NCI-H69 (cell line): ENCODE data around the gene IL34.
"Not testable (repeated sequence)": the region's sequence is repeated elsewhere in the genome, so short reads cannot be mapped to it uniquely, and the experiment has no call there.

Experiments used
- DNase-seq: peaks from one replicate; lab custom pipeline; 2025; lab: John Stamatoyannopoulos, UW

IL34 gene

DNA sequence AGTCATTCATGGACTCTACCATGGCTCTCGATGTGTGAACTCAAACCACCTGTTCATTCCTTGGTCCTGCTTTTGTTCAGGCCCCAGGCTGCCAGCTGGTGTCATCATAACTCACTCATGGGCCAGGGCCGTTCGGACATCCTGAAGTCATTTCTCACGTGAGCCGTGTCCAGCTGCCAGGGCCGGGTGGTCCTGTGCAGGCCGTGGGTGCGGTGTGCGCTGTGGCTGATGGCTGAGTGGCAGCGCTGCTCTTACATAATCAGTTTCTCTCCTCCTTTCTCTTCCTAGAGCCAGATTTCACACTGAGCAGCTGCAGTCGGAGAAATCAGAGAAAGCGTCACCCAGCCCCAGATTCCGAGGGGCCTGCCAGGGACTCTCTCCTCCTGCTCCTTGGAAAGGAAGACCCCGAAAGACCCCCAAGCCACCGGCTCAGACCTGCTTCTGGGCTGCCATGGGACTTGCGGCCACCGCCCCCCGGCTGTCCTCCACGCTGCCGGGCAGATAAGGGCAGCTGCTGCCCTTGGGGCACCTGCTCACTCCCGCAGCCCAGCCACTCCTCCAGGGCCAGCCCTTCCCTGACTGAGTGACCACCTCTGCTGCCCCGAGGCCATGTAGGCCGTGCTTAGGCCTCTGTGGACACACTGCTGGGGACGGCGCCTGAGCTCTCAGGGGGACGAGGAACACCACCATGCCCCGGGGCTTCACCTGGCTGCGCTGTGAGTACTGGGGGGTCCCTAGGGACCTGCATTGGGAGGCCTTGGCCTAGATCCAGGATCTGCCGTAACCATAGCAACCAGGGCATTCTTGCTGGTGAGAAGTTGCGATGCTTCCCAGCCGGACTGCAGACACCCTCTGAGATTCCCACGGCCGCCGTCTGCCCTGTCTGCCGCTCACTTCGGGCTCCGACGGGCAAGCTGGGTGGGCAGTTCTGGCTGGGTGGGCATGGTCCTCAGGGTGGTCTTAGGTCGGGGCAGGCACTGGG lies at the start of gene IL34:
Gene IL34 (plus strand): TSS at position 300 of the 982 bp plus-strand sequence. CDS start 389 bp downstream, at position 689.
- peak; percentile 67 for DNase-seq

DNA sequence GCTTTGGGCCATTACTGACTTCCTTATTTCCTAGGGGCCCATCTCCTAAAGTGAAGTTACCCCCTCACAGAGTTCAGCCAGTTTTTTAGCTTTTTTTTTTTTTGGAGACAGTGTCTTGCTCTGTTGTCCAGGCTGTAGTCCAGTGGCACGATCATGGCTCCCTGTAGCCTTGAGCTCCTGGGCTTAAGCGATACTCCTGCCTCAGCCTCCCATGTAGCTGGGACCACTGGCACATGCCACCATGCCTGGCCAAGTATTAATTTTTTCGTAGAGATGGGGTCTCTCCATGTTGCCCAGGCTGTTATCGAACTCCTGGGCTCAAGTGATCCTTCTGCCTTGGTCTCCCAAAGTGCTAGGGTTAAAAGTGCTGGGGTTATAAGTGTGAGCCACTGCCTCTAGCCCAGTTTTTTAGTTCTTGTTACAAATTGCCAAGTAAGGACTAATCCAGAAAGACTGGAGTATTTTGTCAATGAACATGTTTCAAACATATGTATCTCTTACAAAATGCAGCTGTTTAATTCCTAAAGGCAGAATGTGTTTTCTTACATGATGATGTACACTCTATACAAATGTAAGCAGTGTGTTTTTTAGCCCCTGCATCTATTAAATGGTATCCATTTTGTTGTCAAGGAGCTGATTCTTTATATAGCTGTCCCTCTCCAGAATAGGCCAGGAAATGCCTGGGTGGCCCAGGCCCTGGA lies 49.1 kb upstream of the IL34 start:
- DNase-seq: no peak

DNA sequence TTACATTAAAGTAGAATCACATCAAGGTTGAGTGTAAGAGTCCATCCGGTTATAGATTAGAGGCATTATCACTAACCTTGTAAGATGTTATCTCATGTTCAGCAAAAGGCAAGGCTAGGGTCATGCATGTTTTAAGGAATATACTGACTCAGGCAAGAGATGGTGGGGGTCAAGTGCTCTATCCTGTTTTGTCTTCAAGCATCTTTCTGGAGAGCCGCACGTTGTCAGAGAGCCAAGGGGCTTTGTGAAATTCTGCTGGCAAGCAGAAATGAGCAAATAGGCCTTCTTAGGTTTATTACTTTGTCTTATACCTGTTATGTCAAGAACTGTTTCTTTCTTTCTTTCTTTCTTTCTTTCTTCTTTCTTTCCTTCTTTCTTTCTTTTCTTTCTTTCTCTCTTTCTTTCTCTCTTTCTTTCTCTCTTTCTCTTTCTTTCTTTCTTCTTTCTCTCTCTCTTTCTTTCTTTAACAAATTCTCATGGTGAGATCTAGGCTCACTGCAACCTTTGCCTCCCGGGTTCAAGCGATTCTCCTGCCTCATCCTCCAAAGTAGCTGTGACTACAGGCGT lies 47.3 kb upstream of the IL34 start:
- DNase-seq: no peak

DNA sequence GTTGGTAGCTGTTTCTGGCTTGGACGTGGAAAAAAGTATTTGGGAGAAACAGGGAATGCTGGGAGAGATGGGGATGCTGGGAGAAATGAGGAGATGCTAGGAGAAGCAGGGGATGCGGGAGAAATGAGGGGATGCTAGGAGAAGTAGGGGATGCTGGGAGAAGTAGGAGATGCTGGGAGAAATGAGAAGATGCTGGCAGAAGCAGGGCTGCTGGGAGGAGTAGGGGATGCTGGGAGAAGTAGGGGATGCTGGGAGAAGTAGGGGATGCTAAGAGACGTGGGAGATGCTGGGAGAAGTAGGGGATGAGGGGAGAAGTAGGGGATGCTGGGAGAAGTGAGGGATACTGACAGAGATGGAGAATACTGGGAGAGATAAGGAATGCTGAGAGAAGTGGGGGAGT lies 45.6 kb upstream of the IL34 start:
- no peak for DNase-seq

DNA sequence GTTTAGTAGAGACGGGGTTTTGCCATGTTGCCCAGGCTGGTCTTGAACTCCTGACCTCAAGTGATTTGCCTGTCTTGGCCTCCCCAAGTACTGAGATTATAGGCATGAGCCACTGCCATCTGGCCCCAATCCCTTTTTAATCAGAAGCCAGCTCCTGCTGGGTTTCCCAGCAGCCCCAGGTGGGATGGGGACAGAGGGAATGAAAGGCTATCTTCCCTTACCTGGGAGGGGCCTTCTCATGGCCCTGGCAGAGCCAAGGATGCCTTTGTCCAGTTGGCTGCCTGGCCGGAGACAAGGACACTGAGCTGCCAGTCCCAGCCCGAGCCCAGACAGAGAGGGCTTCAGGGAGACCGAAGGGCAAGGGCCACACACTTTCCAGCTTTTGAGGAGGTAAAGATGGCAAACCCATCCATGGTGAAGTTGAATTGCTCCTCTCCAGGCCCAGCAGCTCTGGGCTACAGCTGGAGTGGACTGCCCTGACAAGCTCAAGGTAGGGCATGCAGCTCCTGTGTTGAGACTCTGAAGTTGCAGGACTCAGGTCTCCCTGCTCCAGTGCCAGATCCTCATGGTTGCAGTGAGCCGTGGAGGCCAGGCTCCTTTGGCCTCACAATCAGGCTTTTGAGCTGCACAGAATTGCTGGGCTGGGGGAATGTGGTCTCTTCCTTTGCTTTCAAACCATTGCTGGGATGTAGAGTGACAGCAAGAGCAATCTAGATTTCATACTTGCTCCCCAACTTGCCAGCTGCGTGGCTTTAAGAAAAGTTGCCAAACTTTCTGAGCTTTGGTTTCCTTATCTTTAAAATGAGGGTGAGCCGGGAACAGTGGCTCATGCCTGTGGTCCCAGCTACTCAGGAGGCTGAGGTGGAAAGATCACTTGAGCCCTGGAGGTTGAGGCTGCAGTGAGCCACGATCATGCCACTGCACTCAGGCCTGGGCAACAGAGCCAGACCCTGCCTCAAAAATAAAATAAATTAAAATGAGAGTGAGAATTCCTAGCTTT lies 44.5 kb upstream of the IL34 start:
- DNase-seq: no peak

DNA sequence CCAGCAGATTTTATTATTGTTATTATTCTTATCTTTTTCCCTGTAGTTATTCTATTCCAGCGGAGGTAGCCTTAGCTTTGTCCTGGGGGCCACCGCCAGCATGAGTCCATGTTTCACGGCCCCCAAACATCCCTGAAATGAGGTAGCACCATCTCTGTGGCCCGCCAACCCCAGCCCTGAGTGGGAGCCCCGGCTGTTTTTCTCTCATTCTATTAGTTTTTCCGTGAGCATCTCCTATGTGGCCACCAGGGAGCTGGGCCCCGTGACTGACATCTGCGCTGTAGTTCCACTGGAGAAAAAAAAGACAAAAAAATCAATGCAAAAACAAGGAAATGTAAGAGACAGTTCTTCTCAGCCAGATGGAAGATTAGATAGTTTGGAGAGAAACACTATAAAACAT lies 43.5 kb upstream of the IL34 start:
- no peak for DNase-seq

DNA sequence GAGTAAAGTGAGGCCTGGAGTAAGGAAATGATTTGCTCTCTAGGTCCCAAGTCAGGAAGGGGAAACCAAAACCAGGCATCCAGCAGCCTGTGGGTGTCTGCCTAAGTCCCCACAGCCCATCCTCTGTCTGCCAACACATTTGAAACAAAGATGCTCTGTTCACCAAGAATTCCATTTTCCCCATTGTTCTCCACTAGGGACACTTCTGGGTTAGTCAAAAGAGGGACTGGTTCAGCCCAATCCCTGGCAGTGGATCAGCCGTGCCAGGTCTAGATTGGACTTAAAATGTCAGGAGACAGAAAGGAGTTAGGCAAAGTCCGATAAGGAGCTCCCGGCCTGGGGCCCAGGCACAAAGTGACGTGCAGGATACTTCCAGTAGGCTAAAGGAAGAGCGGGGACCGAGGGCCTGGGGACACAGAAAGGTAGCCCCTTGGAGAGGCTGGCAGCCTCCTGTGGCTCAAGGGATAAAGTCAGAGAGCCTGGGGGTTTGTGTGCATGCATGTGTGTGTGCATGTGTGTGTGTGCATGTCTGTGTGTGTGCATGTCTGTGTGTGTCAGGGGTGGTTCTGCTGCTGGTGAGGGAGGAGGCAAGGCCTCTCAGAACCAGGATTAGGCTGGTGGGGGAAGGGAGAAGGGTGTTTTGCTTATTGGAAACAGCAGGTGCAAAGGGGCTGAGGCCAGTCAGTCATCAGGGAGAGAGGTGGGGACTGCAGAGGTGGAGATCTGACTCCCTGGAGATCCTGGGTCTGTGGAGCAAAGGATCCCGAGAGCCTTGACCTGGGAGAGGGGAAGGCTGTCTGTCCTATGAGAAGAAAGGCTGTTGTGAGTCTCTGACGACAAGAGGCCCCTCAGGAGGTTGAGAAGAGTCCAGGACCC lies 41.7 kb upstream of the IL34 start:
- DNase-seq: no peak

DNA sequence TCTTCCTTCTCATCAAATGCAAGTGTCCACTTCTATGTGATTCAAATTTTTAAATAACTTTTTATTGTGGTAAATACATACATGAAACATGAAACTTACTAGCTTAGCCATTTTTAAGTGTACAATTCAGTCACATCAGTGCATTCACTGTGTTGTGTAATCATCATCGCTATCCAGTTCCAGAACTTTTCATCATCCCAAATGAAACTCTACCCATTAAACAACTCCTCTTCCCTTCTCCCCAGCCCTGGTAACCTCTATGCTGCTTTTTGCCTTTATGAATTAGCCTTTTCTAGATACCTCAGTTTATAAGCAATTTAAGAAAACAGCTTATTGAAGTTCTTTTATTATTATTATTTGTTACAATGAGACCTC lies 41.1 kb upstream of the IL34 start:
- no peak for DNase-seq

DNA sequence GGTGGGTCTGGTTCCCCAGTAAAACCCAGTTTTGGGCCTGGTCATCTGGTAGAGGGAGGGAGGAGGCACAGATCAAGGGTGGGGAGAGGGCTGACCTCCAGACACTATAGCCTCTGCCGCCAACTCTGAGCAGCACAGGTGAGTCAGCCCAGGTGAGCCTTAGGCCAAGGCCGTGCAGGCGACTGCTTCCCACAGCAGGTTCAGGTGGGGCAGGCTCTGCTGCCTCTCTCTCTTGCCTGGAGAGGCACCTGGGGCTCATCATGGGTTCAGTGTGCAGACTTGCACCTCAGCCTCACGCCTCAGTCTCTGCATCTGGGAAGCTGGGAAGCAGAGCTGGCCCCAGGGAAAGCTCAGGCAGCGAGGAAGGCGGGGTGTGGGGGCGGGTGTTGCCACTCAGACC lies 37.8 kb upstream of the IL34 start:
- no peak for DNase-seq

DNA sequence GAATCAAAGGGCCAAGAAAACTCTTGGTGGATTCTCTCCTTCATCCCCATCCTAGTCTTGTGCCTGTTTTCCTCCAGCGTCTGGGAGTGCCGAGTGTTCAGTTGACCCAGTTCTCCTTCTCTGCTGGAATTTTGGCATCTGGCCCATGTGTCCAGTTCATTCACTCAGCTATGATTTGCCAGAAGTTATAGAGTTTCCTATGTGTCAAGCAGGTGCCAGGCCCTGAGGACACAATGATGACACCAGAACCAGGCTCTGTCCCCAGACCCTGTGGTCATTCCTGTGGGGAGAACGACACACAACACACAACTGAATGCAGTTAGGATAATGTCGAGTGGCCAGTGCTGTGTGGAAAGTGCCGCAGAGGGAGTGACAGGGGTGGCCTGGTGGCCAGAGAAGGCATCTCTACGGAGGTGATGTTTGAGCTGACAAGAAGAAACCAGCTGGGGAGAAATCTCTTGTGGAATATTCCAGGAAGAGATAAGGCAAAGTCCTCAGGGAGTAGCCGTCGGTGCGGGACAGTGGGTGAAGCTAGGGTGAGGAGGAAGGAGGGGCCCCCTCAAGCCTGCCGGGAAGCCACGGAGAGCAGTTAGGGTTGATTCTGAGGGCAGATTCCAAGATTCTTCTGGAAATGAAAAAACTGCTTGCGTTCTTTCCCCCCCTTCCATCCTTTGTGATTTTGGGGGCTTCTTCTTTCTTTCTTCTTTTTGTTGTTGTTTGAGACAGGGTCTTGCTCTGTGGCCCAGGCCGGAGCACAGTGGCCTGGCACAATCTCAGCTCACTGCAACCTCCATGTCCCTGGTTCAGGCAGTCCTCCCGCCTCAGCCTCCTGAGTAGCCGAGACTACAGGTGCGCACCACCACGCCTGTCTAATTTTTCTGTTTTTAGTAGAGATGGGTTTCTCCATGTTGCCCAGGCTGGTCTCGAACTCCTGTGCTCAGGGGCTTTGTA lies 35.8 kb upstream of the IL34 start:
- DNase-seq: no peak

DNA sequence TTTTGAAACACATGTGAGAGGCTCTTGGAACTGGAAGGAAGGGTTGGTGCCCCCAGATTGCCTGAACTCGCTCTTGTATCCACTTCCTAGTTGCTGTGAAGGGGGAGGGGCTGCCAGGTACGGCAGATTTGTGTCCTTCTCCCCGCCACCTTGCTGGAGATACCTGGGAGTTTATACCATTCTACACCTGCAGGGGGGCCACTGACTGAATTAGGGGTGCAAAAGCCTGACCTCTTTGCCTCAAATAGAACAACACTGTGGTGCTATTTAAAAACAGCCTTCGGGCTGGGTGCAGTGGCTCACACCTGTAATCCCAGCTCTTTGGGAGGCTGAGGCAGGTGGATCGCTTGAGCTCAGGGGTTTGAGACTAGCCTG lies 35.1 kb upstream of the IL34 start:
- DNase-seq: no peak

DNA sequence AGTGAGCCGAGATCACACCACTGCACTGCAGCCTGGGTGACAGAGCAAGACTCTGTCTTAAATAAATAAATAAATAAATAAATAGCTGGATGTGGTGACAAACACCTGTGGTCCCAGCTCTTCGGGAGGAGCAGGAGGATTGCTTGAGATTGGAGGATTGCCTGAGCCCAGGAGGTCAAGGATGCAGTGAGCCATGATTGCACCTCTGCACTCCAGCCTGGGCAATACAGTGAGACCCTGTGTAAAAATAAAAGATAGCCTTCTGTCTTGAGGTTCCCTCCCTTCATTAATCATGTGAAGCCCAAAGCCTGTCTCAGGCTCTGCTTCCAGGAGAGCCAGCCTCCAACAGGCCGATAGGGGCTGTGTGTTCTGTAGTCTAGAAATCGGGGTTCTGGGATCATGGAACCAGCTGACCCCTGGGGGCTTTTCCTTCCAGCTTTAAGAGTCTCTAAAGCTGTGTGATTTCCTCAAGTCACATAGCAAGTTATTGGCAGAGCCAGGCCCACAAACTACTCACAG lies 34.5 kb upstream of the IL34 start:
- DNase-seq: no peak

DNA sequence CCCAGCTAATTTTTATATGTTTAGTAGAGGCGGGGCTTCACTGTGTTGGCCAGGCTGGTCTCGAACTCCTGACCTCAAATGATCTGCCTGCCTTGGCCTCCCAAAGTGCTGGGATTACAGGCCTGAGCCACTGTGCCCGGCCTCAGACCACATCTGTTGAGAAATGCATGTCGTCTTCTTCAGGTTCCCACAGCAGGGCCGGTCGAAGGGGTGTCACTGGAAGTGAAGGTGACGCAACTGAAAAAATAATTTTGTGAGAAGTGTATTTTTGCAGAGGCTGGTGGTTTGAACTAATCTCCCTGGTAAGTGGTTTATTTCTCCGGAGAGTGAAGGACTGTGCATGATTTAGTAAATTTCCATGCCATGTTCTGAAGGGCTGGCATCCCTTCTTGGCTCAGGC lies 33.4 kb upstream of the IL34 start:
- DNase-seq: no peak

DNA sequence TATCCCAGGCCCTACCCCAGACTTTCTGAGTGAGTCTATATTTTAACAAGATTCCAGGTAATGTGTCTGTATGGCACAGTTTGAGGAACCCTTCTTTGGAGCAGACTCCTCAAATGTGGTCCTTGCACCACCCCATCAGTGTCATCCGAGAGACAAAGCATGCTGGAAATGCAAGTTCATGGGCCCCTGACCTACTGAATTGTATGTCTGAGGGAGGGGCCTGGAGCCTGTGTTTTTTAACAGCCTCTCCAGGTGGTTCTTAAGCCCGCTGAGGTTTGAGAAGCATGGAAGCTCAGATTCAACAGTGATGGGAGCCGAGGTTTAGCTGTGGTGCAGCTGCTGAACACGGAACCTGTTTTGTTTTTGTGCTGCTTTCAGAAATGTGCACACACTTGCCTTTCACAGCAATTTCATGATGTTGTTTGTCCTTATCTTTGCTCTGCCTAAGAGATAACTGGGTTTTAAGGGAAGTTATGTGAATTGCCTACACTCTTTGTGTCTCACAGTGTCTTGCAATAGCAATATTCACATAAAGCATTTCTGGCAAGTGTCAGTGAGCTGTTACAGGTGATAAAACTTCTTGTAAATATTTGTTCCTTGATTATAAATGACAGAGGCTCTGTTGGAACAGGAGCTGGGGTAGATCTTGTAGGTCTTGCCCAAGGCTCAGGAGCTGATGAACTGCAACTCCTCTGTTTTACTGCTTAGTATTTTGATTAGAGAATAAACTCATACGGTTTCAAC lies 32.0 kb upstream of the IL34 start:
- DNase-seq: no peak

DNA sequence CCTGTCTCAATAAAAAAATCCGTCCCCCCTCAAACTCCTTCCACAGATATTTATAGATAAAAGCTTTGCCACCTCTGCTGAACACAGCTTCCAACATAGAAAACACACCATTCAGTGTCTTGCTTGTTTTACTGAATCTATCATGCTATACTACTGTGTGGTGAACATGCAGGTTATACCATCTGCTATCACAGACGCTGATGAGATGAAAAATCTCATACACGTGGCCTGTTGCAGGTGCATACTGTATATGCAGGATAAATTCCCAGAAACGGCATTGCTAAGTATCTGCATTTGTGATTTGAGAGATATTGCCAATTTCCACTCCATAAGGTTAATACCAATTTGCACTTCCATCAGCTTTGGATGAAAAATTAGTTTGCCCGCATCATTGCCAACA lies 30.4 kb upstream of the IL34 start:
- no peak for DNase-seq

DNA sequence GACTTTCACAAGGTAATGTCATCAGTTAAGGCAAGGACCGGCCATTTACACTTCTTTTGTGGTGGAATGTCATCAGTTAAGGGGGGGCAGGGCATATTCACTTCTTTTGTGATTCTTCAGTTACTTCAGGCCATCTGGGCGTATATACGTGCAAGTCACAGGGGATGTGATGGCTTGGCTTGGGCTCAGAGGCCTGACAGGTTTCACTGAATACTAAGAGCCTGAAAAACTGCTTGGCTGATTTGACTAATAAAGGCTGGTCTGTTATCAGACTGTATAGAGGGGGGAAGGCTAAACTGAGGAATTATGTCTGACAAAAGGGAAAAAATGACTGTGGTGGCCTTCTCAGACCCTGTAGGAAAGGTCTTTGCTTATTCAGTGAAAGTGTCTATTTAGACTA lies 24.5 kb upstream of the IL34 start:
- DNase-seq: not testable (repeated sequence)

DNA sequence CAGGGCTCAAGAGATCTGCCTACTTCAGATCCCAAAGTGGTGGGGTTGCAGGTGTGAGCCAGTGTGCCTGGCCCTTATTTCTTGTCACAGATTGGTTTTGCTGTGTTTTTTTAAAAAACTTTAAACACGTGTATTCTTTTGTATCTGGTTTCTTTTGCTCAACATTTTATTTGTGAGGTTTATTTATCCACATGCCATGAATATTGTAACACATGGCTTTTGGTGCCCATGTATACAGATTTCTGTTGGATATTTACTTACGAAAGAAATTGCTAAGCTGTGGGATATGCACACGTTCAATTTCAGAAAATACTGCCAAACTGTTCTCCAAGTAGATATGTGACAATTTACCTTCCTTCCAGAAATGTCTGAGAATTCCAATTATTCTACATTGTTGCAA lies 18.7 kb upstream of the IL34 start:
- no peak for DNase-seq

DNA sequence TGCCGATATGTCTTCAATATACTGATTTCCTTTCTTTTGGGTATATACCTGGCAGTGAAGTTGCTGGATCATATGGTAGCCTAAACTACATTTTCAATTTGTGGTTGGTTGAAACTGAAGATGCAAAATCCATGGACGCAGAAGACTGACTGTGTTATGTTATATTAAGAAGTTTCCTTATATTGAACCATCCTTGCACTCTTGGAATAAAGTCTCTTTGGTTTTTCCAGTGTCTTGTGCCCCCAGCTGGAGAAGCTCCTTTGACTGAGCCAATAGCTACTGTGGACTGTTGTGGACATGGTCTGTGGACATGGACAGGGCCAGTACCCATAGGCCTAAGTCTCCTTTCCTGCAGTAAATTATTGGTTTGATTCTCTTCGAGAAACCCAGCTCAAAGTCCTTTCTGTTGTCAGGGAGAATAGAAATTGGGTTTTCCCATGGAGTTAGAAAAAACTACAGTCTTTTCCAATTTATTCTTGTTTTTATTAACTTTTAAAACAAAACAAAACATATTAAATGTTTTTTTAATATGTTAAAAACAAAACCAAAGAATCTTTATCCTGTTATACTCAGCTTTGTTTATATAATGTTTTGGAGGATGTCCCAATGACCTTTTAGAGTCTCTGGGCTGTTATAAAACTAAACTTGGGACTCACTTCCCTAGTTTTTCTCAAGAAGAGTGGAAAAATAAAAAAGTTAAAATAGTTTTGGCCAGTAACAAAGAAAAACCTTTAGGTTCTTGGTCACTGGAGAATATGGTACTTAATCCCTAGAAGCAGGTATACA lies 15.2 kb upstream of the IL34 start:
- no peak for DNase-seq
